Caco-2 (cell line): ENCODE data around the gene CD300LB. TPM values are rescaled to one million over a fixed set of nuclear protein-coding genes. Genes with fewer than 3 reads are reported as not detected.
"Not testable (repeated sequence)": the region's sequence is repeated elsewhere in the genome, so short reads cannot be mapped to it uniquely, and the experiment has no call there.

Experiments used
- BruUV-seq: library from RNA; stranded (reverse); fragments of 400-500 nt; replicated peaks from 2 replicates; lab custom pipeline; 2021; lab: Mats Ljungman, UMichigan
- CTCF ChIA-PET: fragments of 300-600 bp; sonication (Branson Sonifier 250); formaldehyde crosslinking; loops from one replicate; lab custom pipeline; 2022; ENCODE audit warnings: antibody characterized with exemption; lab: Charles Lee
- POLR2A ChIA-PET: fragments of 300-600 bp; sonication (Branson Sonifier 250); formaldehyde crosslinking; loops from one replicate; lab custom pipeline; 2022; ENCODE audit warnings: antibody characterized with exemption; lab: Charles Lee
- DNase-seq, 2 experiments: peaks; one replicate each; pipeline versions ENCODE4 v3.0.0 to v3.0.0-alpha.2; 2020 to 2022
- H3K27me3 ChIP-seq: replicated peaks from 2 replicates; pipeline ENCODE4 v1.6.0; 2011; ENCODE audit warnings: low read length; ENCODE audit not compliant: control insufficient read depth, insufficient read depth
- H3K36me3 ChIP-seq: 2 replicates; pipeline ENCODE4 v1.5.1; 2011; ENCODE audit warnings: low read length; ENCODE audit not compliant: control insufficient read depth, insufficient read depth
- H3K4me1 ChIP-seq: fragments of 250-450 bp; sonication (Bioruptor Pico); 2 replicates; pipeline ENCODE4 v1.5.1; 2020; ENCODE audit warnings: mild to moderate bottlenecking
- H3K4me3 ChIP-seq: 2 replicates; pipeline ENCODE4 v1.5.1; 2011; ENCODE audit warnings: low read depth, mild to moderate bottlenecking, control low read depth, low read length
- H3K9me3 ChIP-seq: fragments of 250-450 bp; sonication (Bioruptor Pico); 2 replicates; pipeline ENCODE4 v1.5.1; 2020; ENCODE audit warnings: mild to moderate bottlenecking, moderate library complexity
- H3K27ac Mint-ChIP-seq: one replicate; pipeline ENCODE4 v1.8.0; 2022; ENCODE audit warnings: mixed read lengths; ENCODE audit not compliant: unreplicated experiment
- H3K27me3 Mint-ChIP-seq: one replicate; pipeline ENCODE4 v1.8.0; 2022; ENCODE audit warnings: mixed read lengths; ENCODE audit not compliant: insufficient read depth, unreplicated experiment
- H3K36me3 Mint-ChIP-seq: one replicate; pipeline ENCODE4 v1.8.0; 2022; ENCODE audit warnings: mild to moderate bottlenecking, mixed read lengths; ENCODE audit not compliant: insufficient read depth, unreplicated experiment
- H3K4me1 Mint-ChIP-seq: one replicate; pipeline ENCODE4 v1.8.0; 2022; ENCODE audit warnings: low read depth, mixed read lengths; ENCODE audit not compliant: unreplicated experiment
- H3K4me3 Mint-ChIP-seq: one replicate; pipeline ENCODE4 v1.8.0; 2022; ENCODE audit warnings: mild to moderate bottlenecking, moderate library complexity, mixed read lengths; ENCODE audit not compliant: unreplicated experiment
- H3K9me3 Mint-ChIP-seq: one replicate; pipeline ENCODE4 v1.8.0; 2022; ENCODE audit warnings: mixed read lengths; ENCODE audit not compliant: unreplicated experiment
- intact Hi-C: fragments of 100-400 bp; cut with micrococcal nuclease; formaldehyde crosslinking; loops from one replicate; pipeline ENCODE4 v1.10.0; 2022; ENCODE audit not compliant: unreplicated experiment
- total RNA-seq: library from RNA; stranded (reverse); gene quantifications from 2 replicates; pipeline ENCODE4 v1.2.3, GENCODE V29; 2022
- TF ChIP-seq, protein P1 (sequence below), 2 experiments: fragments of 200-600 bp in 1 of 2; IDR thresholded peaks; 1 replicate in 1 of 2; 2 replicates in 1 of 2; pipeline versions ENCODE4 v1.5.1 to v1.8.0; 2011 to 2022; ENCODE audit warnings: antibody characterized with exemption in 1 of 2, control low read depth in 1 of 2, inconsistent platforms in 1 of 2, low read depth in 1 of 2, low read length in 1 of 2, mild to moderate bottlenecking in 1 of 2, moderate library complexity in 1 of 2; ENCODE audit not compliant: insufficient read depth in 1 of 2, severe bottlenecking in 1 of 2, unreplicated experiment in 1 of 2

Gene CD300LB
- total RNA-seq, 1 experiment from 2014 or later = not detected

GRCh38 chr17:74574489-74575142 is 43.3 kb upstream of the CD300LB start:
- intact Hi-C loops = no loop called here
- Mint-ChIP-seq H3K27ac (no peak overlapping the region), H3K9me3 (no peaks in the 10 kb centered on the region), H3K4me3 (no peak overlapping the region), H3K36me3 (no peaks in the 10 kb centered on the region), H3K4me1 (no peaks in the 10 kb centered on the region), H3K27me3 (peaks cover 16% of the 10 kb centered on the region)
- BruUV-seq = no TSS peak
- ChIA-PET CTCF (no interaction called here), POLR2A (no interaction called here)
- TF ChIP-seq, protein P1, sequence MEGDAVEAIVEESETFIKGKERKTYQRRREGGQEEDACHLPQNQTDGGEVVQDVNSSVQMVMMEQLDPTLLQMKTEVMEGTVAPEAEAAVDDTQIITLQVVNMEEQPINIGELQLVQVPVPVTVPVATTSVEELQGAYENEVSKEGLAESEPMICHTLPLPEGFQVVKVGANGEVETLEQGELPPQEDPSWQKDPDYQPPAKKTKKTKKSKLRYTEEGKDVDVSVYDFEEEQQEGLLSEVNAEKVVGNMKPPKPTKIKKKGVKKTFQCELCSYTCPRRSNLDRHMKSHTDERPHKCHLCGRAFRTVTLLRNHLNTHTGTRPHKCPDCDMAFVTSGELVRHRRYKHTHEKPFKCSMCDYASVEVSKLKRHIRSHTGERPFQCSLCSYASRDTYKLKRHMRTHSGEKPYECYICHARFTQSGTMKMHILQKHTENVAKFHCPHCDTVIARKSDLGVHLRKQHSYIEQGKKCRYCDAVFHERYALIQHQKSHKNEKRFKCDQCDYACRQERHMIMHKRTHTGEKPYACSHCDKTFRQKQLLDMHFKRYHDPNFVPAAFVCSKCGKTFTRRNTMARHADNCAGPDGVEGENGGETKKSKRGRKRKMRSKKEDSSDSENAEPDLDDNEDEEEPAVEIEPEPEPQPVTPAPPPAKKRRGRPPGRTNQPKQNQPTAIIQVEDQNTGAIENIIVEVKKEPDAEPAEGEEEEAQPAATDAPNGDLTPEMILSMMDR (IDR thresholded peaks at IDR 0.05; ENCODE audit: insufficient read depth in 1 of 2, low read depth in 1 of 2, low read length in 1 of 2, severe bottlenecking in 1 of 2, unreplicated experiment in 1 of 2) = no peak
- no peak for DNase-seq
- Histone ChIP-seq H3K27me3 (no peaks in the 10 kb centered on the region; the same call in none of the 2 replicates), H3K4me1 (no peaks in the 10 kb centered on the region), H3K9me3 (no peaks in the 10 kb centered on the region), H3K36me3 (no peaks in the 10 kb centered on the region), H3K4me3 (no peak overlapping the region)

GRCh38 chr17:74573635-74574034 is 42.4 kb upstream of the CD300LB start:
- POLR2A ChIA-PET, H3K4me3 Mint-ChIP-seq, H3K9me3 ChIP-seq, H3K4me3 ChIP-seq, BruUV-seq, H3K36me3 ChIP-seq, H3K4me1 ChIP-seq, DNase-seq, H3K9me3 Mint-ChIP-seq, H3K36me3 Mint-ChIP-seq, CTCF ChIA-PET, H3K27me3 ChIP-seq, intact Hi-C loops, H3K27ac Mint-ChIP-seq, H3K4me1 Mint-ChIP-seq: not testable (repeated sequence)
- peaks cover 19% of the 10 kb centered on the region for H3K27me3 Mint-ChIP-seq

- Mint-ChIP-seq H3K4me3 (no peak overlapping the region), H3K27me3 (peaks cover 24% of the 10 kb centered on the region), H3K27ac (no peak overlapping the region), H3K36me3 (no peaks in the 10 kb centered on the region), H3K9me3 (peaks cover 10% of the 10 kb centered on the region), H3K4me1 (peaks cover 5% of the 10 kb centered on the region)
- CTCF ChIA-PET = no interaction called here
- no peaks in the 10 kb centered on the region for H3K9me3 ChIP-seq
- no TSS peak for BruUV-seq
- H3K4me1 ChIP-seq = no peaks in the 10 kb centered on the region
- H3K36me3 ChIP-seq = no peaks in the 10 kb centered on the region
- no peaks in the 10 kb centered on the region; the same call in none of the 2 replicates for H3K27me3 ChIP-seq
- POLR2A ChIA-PET = no interaction called here
- H3K4me3 ChIP-seq = no peak overlapping the region
- TF ChIP-seq, protein P1 (IDR thresholded peaks at IDR 0.05; ENCODE audit: insufficient read depth in 1 of 2, low read depth in 1 of 2, low read length in 1 of 2, severe bottlenecking in 1 of 2, unreplicated experiment in 1 of 2) = peak in 1 of 2 experiments; percentile 10
- no peak for DNase-seq
- intact Hi-C loops = no loop called here
Observed at GRCh38 chr17:74573169-74573568, 41.9 kb upstream of the CD300LB start.
